Neural progenitor cell (in vitro differentiated cells): ENCODE data around the gene DDC. TPM values are rescaled to one million over a fixed set of nuclear protein-coding genes. Genes with fewer than 3 reads are reported as not detected.

Experiments
- DNase-seq: peaks from one replicate; pipeline ENCODE4 v3.0.0-alpha.2; 2016; ENCODE audit warnings: low spot score
- H2AFZ ChIP-seq: fragments of 200-600 bp; sonication (generic); replicated peaks from 2 replicates; pipeline ENCODE4 v1.6.1; 2016; ENCODE audit warnings: antibody characterized with exemption
- H3F3A ChIP-seq: fragments of 200-600 bp; sonication (generic); 2 replicates; pipeline ENCODE4 v1.6.1; 2016; ENCODE audit warnings: antibody characterized with exemption, low read depth
- H3K27ac ChIP-seq: fragments of 200-600 bp; sonication (generic); 2 replicates; pipeline ENCODE4 v1.5.1; 2016; ENCODE audit warnings: mild to moderate bottlenecking
- H3K27me3 ChIP-seq: fragments of 200-600 bp; sonication (generic); 2 replicates; pipeline ENCODE4 v1.6.1; 2016; ENCODE audit warnings: mild to moderate bottlenecking, moderate library complexity
- H3K36me3 ChIP-seq: fragments of 200-600 bp; sonication (generic); 2 replicates; pipeline ENCODE4 v1.5.1; 2016
- H3K4me1 ChIP-seq: fragments of 200-600 bp; sonication (generic); 2 replicates; pipeline ENCODE4 v1.6.1; 2016; ENCODE audit warnings: mixed run types
- H3K4me2 ChIP-seq: fragments of 200-600 bp; sonication (generic); 2 replicates; pipeline ENCODE4 v1.6.1; 2016
- H3K4me3 ChIP-seq: fragments of 200-600 bp; sonication (generic); 2 replicates; pipeline ENCODE4 v1.5.1; 2016
- H3K79me2 ChIP-seq: fragments of 200-600 bp; sonication (generic); 2 replicates; pipeline ENCODE4 v1.6.1; 2016; ENCODE audit warnings: low read depth
- H3K9ac ChIP-seq: fragments of 200-600 bp; sonication (generic); 2 replicates; pipeline ENCODE4 v1.6.1; 2016
- H3K9me3 ChIP-seq: fragments of 200-600 bp; sonication (generic); 2 replicates; pipeline ENCODE4 v1.5.1; 2016; ENCODE audit warnings: low read depth
- H4K20me1 ChIP-seq: fragments of 200-600 bp; sonication (generic); 2 replicates; pipeline ENCODE4 v1.6.1; 2016; ENCODE audit warnings: low read depth
- H3K27ac Mint-ChIP-seq: 3 replicates; pipeline ENCODE4 v1.8.0; 2021; ENCODE audit warnings: mixed read lengths
- H3K27me3 Mint-ChIP-seq: 2 replicates; pipeline ENCODE4 v1.8.0; 2022; ENCODE audit warnings: low read depth, mild to moderate bottlenecking, inconsistent platforms, moderate library complexity, mixed read lengths; ENCODE audit not compliant: insufficient read depth
- H3K36me3 Mint-ChIP-seq: 3 replicates; pipeline ENCODE4 v1.8.0; 2021; ENCODE audit warnings: mixed read lengths
- H3K4me1 Mint-ChIP-seq: 3 replicates; pipeline ENCODE4 v1.8.0; 2021; ENCODE audit warnings: mixed read lengths
- H3K4me3 Mint-ChIP-seq: 3 replicates; pipeline ENCODE4 v1.8.0; 2021; ENCODE audit warnings: mild to moderate bottlenecking, moderate library complexity, mixed read lengths
- H3K9me3 Mint-ChIP-seq: 3 replicates; pipeline ENCODE4 v1.8.0; 2020; ENCODE audit warnings: mixed read lengths
- CTCF ChIP-seq: fragments of 200-600 bp; sonication (generic); IDR thresholded peaks from 2 replicates; pipeline ENCODE4 v1.5.1; 2017; ENCODE audit warnings: antibody characterized with exemption, mild to moderate bottlenecking
- EZH2 ChIP-seq: fragments of 200-600 bp; sonication (generic); IDR thresholded peaks from 2 replicates; pipeline ENCODE4 v1.6.1; 2017; ENCODE audit warnings: antibody characterized with exemption, mild to moderate bottlenecking, moderate library complexity
- EZH2phosphoT487 ChIP-seq: fragments of 200-600 bp; sonication (generic); IDR thresholded peaks from 2 replicates; pipeline ENCODE4 v1.6.1; 2017; ENCODE audit warnings: antibody characterized with exemption
- small RNA-seq: library from RNA; depleted of rRNA; stranded (forward); fragments of <200 nt; gene quantifications from one replicate; pipeline ENCODE3, GENCODE V24; 2015
- total RNA-seq: library from RNA; depleted of rRNA; stranded (reverse); fragments of >200 nt; gene quantifications from 2 replicates; pipeline ENCODE4 v1.2.3, GENCODE V29; 2015; ENCODE audit warnings: low replicate concordance

The DDC gene
- total RNA-seq, 1 donor from 2014 or later, result not detected

GRCh38 chr7:50409856-50410745 lies 155.1 kb downstream of the DDC start:
- Mint-ChIP-seq H3K4me1 (no peaks in the 10 kb centered on the region), H3K27ac (no peak overlapping the region), H3K27me3 (peaks cover 10% of the 10 kb centered on the region), H3K9me3 (no peaks in the 10 kb centered on the region), H3K36me3 (no peaks in the 10 kb centered on the region), H3K4me3 (no peak overlapping the region)
- no peaks in the 10 kb centered on the region for H4K20me1 ChIP-seq
- no peaks in the 10 kb centered on the region for H3F3A ChIP-seq
- no peaks in the 10 kb centered on the region for H3K36me3 ChIP-seq
- H3K27ac ChIP-seq, result no peak overlapping the region
- H3K9me3 ChIP-seq, result no peaks in the 10 kb centered on the region
- no peak overlapping the region for H3K4me2 ChIP-seq
- no peak overlapping the region for H2AFZ ChIP-seq
- no peaks in the 10 kb centered on the region for H3K27me3 ChIP-seq
- TF ChIP-seq EZH2phosphoT487, result no peak
- TF ChIP-seq EZH2, result no peak
- TF ChIP-seq CTCF, result no peak
- DNase-seq, result no peak
- no peaks in the 10 kb centered on the region for H3K4me1 ChIP-seq
- no peak overlapping the region for H3K9ac ChIP-seq
- no peaks in the 10 kb centered on the region for H3K79me2 ChIP-seq
- no peak overlapping the region for H3K4me3 ChIP-seq

Small RNA genes within 50 kb of the gene (small RNA-seq; reads per million reads assigned to genes)
- gene RNU6-1091P, result not detected

Other genes starting within 250 kb of the DDC start
- gene FIGNL1, start 115.1 kb downstream of the DDC start, total RNA-seq, result 45.0 and 69.0 TPM in 2 replicates
- gene GRB10, start 217.5 kb upstream of the DDC start, total RNA-seq, result 33.9 and 53.9 TPM in 2 replicates